Measurements from ENCODE around the gene MYO3B. TPM values are rescaled to one million over a fixed set of nuclear protein-coding genes. Genes with fewer than 3 reads are reported as not detected.
"Not testable (repeated sequence)": the region's sequence is repeated elsewhere in the genome, so short reads cannot be mapped to it uniquely, and the experiment has no call there.

The MYO3B gene
- total RNA-seq, 1 experiment from 2014 or later, result 0.63 TPM

DNA sequence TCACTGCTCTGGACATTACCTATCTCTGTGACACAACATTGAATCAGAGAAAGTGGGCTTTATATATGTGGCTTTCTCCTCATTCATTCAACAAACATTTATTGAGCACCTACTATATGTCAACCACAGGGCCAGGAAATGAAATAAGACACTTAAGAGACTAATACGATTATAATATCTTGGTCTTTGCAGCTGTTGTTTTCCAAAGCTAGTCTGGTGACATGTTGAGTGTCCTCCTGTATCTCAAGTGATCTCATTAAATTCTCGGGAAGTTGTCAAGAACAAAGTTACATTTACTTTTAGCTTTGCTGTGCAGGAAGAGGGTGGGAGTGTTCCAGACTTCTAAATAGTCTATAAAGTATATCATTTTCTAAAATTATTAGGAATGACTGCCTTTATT lies 372.6 kb downstream of the MYO3B start:
- no peak overlapping the region for H3T11ph ChIP-seq (ENCODE audit: low read length)
- H3K23me2 ChIP-seq (ENCODE audit: insufficient read length, low read depth, low read length, poor library complexity, severe bottlenecking), result no peaks in the 10 kb centered on the region
- H3K27me3 ChIP-seq (ENCODE audit: insufficient read depth, low read length), result no peaks in the 10 kb centered on the region
- no peak overlapping the region for H4K8ac ChIP-seq (replicated peaks; ENCODE audit: insufficient read length, low read depth, low read length)
- H2BK15ac ChIP-seq (ENCODE audit: low read depth, low read length), result no peak overlapping the region
- Mint-ChIP-seq H3K27me3 (ENCODE audit: low read depth) (no peaks in the 10 kb centered on the region; the same call in 1 of the 2 replicates), H3K4me1 (no peaks in the 10 kb centered on the region), H3K27ac (no peak overlapping the region), H3K9me3 (peaks cover 29 to 37% of the 10 kb centered on the region in 2 experiments), H3K4me3 (no peak overlapping the region), H3K36me3 (ENCODE audit: insufficient read depth in 1 of 3, low read depth in 3 of 3) (peaks cover 13 to 28% (median 15%) of the 10 kb centered on the region in 3 experiments)
- H2BK5ac ChIP-seq (ENCODE audit: insufficient read length, low read length), result no peak overlapping the region
- no peaks in the 10 kb centered on the region for H4K20me1 ChIP-seq (ENCODE audit: control insufficient read depth, insufficient read depth, insufficient read length)
- H2BK20ac ChIP-seq (ENCODE audit: low read depth, low read length, poor library complexity, severe bottlenecking), result no peak overlapping the region
- H3K4me2 ChIP-seq (ENCODE audit: insufficient read depth, insufficient read length, low read length), result no peak overlapping the region
- H3K4ac ChIP-seq (ENCODE audit: low read depth, low read length), result no peak overlapping the region
- WGBS (ENCODE audit: extremely low coverage, insufficient read length, low lambda C conversion rate), result no CpG with 5 or more reads among the region's 2 CpGs
- H3K79me2 ChIP-seq (ENCODE audit: insufficient read depth, low read length), result no peaks in the 10 kb centered on the region
- H3K27ac ChIP-seq (ENCODE audit: insufficient read length, low read depth, low read length), result no peak overlapping the region
- no peak overlapping the region for H2AK5ac ChIP-seq (ENCODE audit: insufficient read length, low read length)
- no peak overlapping the region for H3K56ac ChIP-seq (ENCODE audit: insufficient read length, low read depth, low read length)
- no peaks in the 10 kb centered on the region for H3K4me1 ChIP-seq (ENCODE audit: insufficient read depth, low read length)
- TF ChIP-seq, protein P1, sequence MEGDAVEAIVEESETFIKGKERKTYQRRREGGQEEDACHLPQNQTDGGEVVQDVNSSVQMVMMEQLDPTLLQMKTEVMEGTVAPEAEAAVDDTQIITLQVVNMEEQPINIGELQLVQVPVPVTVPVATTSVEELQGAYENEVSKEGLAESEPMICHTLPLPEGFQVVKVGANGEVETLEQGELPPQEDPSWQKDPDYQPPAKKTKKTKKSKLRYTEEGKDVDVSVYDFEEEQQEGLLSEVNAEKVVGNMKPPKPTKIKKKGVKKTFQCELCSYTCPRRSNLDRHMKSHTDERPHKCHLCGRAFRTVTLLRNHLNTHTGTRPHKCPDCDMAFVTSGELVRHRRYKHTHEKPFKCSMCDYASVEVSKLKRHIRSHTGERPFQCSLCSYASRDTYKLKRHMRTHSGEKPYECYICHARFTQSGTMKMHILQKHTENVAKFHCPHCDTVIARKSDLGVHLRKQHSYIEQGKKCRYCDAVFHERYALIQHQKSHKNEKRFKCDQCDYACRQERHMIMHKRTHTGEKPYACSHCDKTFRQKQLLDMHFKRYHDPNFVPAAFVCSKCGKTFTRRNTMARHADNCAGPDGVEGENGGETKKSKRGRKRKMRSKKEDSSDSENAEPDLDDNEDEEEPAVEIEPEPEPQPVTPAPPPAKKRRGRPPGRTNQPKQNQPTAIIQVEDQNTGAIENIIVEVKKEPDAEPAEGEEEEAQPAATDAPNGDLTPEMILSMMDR (conservative IDR thresholded peaks at IDR 0.05), result no peak
- H2BK12ac ChIP-seq (ENCODE audit: insufficient read length, low read depth, low read length), result no peak overlapping the region
- no peak overlapping the region for H2AFZ ChIP-seq (ENCODE audit: low read length)
- H3K9me3 ChIP-seq (ENCODE audit: control insufficient read depth, low read depth, low read length), result no peaks in the 10 kb centered on the region
- no peak overlapping the region for H4K91ac ChIP-seq (ENCODE audit: insufficient read length, low read depth, low read length)
- H4K5ac ChIP-seq (ENCODE audit: insufficient read length, low read depth, low read length), result no peak overlapping the region
- no peak overlapping the region for H2BK120ac ChIP-seq (ENCODE audit: low read depth, low read length, poor library complexity, severe bottlenecking)
- H3K14ac ChIP-seq (ENCODE audit: insufficient read depth, low read length), result no peak overlapping the region
- no peak for DNase-seq
- no peak overlapping the region for H3K18ac ChIP-seq (ENCODE audit: insufficient read length, low read depth, low read length)
- no peak overlapping the region for H3K23ac ChIP-seq (ENCODE audit: insufficient read length, low read depth, low read length)
- no peak overlapping the region for H3K9ac ChIP-seq (ENCODE audit: extremely low read depth, insufficient read length, low read length)
- H3K79me1 ChIP-seq (ENCODE audit: insufficient read depth, low read depth, low read length, poor library complexity, severe bottlenecking), result no peaks in the 10 kb centered on the region

DNA sequence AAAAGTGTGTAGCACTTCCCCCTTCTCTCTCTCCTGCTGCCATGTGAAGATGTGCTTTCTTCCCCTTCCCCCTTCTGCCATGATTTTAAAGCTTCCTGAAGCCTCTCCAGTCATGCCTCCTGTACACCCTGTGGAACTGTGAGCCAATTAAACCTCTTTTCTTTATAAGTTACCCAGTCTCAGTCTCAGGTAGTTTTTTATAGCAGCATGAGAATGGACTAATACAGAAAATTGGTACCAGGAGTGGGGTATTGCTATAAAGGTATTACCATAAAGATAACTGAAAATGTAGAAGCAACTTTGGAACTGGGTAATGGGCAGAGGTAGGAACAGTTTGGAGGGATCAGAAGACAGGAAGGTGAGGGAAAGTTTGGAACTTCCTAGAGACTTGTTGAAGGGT lies 374.0 kb downstream of the MYO3B start:
- not testable (repeated sequence) for H4K5ac ChIP-seq (ENCODE audit: insufficient read length, low read depth, low read length); H2AFZ ChIP-seq (ENCODE audit: low read length); H3K23me2 ChIP-seq (ENCODE audit: insufficient read length, low read depth, low read length, poor library complexity, severe bottlenecking); DNase-seq; H3K4me3 Mint-ChIP-seq; H3T11ph ChIP-seq (ENCODE audit: low read length); H2BK5ac ChIP-seq (ENCODE audit: insufficient read length, low read length); H3K23ac ChIP-seq (ENCODE audit: insufficient read length, low read depth, low read length); H2BK120ac ChIP-seq (ENCODE audit: low read depth, low read length, poor library complexity, severe bottlenecking); H2BK20ac ChIP-seq (ENCODE audit: low read depth, low read length, poor library complexity, severe bottlenecking); H4K91ac ChIP-seq (ENCODE audit: insufficient read length, low read depth, low read length); H3K56ac ChIP-seq (ENCODE audit: insufficient read length, low read depth, low read length); H3K14ac ChIP-seq (ENCODE audit: insufficient read depth, low read length); H3K27me3 Mint-ChIP-seq (ENCODE audit: low read depth); H4K8ac ChIP-seq (replicated peaks; ENCODE audit: insufficient read length, low read depth, low read length); H2BK15ac ChIP-seq (ENCODE audit: low read depth, low read length); H3K4me1 Mint-ChIP-seq; H3K9me3 ChIP-seq (ENCODE audit: control insufficient read depth, low read depth, low read length); H3K18ac ChIP-seq (ENCODE audit: insufficient read length, low read depth, low read length); H3K4me2 ChIP-seq (ENCODE audit: insufficient read depth, insufficient read length, low read length); H3K9ac ChIP-seq (ENCODE audit: extremely low read depth, insufficient read length, low read length); H3K4ac ChIP-seq (ENCODE audit: low read depth, low read length); H3K79me2 ChIP-seq (ENCODE audit: insufficient read depth, low read length); H4K20me1 ChIP-seq (ENCODE audit: control insufficient read depth, insufficient read depth, insufficient read length); H3K27ac ChIP-seq (ENCODE audit: insufficient read length, low read depth, low read length); H2BK12ac ChIP-seq (ENCODE audit: insufficient read length, low read depth, low read length); H3K27ac Mint-ChIP-seq; H3K79me1 ChIP-seq (ENCODE audit: insufficient read depth, low read depth, low read length, poor library complexity, severe bottlenecking); H2AK5ac ChIP-seq (ENCODE audit: insufficient read length, low read length); H3K4me1 ChIP-seq (ENCODE audit: insufficient read depth, low read length); H3K27me3 ChIP-seq (ENCODE audit: insufficient read depth, low read length)
- Mint-ChIP-seq H3K9me3 (peaks cover 26 to 31% of the 10 kb centered on the region in 2 experiments), H3K36me3 (ENCODE audit: insufficient read depth in 1 of 3, low read depth in 3 of 3) (peaks cover 9 to 23% (median 12%) of the 10 kb centered on the region in 3 experiments)

All from H9 (cell line).